Retinal pigment epithelial cell (primary cell): ENCODE measurements around the gene CDO1.

Experiments used
- DNase-seq: peaks from one replicate; pipeline ENCODE4 v3.0.0-alpha.2; 2010; ENCODE audit warnings: low read depth
- H3K4me3 ChIP-seq: 2 replicates; pipeline ENCODE4 v1.5.1; 2011; ENCODE audit warnings: mild to moderate bottlenecking, low read length, control low read depth, moderate library complexity
- TF ChIP-seq, protein P1 (sequence below): conservative IDR thresholded peaks from 2 replicates; pipeline ENCODE4 v1.5.1; 2011; ENCODE audit warnings: low read depth, low read length, control low read depth, inconsistent platforms

The CDO1 gene

DNA sequence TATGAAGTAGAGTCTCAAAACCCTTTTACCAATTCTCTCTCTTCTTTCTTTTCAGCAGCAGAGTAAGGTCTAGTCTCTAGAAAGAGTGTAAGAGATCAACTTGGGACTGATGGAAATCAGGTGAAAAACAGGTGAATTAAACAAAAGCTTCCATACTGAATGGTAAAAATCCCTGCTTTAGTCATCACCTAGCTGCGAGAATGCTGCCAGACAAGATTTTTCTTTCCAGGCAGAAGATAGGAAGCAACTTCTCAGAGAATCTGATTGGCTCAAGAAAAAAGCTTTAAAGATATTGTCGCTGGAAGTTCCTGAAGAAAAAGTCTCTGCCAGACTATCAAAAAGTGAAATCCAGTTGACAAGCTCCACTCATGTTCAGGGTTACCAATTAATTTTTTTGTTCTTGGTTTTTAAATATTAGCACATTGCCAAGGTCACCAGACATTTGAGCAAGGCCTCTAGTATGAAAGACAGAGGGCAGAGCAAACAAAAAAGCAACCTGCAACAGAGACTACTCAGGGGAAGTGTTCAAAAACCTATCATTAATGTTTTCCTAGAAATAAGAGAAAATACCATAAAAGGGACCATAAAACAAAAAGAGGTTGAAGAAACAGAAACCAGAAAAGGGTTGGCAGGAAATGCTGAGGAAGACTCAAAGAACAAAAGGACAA lies 9.3 kb downstream of the CDO1 start:
- DNase-seq: no peak
- TF ChIP-seq, protein P1, sequence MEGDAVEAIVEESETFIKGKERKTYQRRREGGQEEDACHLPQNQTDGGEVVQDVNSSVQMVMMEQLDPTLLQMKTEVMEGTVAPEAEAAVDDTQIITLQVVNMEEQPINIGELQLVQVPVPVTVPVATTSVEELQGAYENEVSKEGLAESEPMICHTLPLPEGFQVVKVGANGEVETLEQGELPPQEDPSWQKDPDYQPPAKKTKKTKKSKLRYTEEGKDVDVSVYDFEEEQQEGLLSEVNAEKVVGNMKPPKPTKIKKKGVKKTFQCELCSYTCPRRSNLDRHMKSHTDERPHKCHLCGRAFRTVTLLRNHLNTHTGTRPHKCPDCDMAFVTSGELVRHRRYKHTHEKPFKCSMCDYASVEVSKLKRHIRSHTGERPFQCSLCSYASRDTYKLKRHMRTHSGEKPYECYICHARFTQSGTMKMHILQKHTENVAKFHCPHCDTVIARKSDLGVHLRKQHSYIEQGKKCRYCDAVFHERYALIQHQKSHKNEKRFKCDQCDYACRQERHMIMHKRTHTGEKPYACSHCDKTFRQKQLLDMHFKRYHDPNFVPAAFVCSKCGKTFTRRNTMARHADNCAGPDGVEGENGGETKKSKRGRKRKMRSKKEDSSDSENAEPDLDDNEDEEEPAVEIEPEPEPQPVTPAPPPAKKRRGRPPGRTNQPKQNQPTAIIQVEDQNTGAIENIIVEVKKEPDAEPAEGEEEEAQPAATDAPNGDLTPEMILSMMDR: no peak
- no peak overlapping the region for H3K4me3 ChIP-seq

DNA sequence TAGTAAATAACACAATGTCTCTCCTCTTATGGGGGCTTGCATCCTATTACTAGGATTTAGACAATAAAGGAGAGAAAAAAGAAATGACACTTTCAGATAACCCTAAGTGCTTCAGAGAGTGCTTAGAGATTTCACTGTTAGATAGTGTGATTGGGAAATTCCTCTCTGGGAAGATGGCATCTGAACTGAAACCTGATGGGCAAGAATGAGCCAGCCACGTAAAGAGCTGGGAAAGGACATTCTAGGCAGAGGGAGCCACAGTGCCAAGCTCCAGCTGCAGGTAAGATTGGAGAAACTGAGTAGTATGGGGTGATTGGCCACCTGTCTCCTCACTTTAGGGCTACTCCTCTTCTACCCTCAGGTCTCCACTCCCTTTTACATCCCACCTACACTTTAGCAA lies 14.5 kb downstream of the CDO1 start:
- no peak overlapping the region for H3K4me3 ChIP-seq
- DNase-seq: no peak
- TF ChIP-seq, protein P1: no peak

DNA sequence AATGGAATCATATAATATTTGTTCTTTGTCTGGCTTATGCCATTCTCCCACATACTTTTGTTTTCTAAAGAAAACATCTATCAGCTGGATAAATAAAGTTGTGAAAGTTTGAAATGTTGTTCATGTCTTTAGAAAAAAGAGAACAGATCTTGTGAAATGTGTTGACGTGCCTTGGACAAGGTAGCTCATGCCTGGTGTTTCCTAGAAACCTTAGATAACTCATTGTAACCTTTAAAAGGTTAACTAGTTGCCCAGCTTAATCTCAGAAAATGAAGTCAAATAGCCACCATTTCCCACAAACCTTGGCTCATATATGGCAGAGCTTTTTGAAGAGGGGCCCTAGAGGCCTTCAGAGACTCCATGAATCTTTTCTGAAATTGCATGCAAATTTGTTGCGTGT lies 15.3 kb downstream of the CDO1 start:
- TF ChIP-seq, protein P1: no peak
- no peak for DNase-seq
- no peak overlapping the region for H3K4me3 ChIP-seq

DNA sequence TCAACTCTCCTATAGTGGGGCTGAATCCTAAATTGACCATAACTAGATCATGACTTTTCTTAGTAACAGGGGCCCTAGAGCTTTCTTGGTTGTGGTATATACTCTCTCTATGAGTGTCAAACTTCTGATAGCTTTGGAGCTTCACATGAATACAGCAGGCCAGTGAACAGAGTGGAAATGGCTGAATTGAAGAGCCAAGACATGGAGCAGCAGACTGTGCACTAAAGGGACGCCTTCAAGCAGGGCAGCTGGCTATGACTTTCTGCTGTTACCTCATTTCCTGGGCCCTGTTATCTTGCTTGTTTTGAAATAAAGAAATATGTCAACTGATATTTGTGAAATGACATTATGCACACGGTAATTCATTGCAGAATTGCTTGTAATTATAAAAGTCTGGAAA lies 16.4 kb downstream of the CDO1 start:
- no peak for DNase-seq
- TF ChIP-seq, protein P1: no peak
- no peak overlapping the region for H3K4me3 ChIP-seq

DNA sequence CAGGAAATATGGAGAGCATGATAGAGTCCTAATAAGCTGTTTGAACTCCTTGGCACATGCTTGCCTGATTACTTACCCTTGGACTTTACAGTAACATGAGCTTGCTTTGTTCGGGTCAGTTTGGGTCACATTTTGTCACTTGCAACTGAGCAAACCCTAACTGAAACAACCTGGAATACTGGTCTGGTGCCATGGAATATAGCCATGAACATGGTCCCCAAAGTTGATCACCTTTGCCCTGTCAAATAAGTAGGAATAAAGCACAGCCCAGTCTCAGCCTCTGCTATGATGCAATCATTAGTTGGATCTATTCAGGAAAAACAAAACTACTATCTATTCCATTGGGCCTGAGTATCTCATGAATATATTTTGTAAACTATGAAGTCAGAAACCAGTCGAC lies 18.2 kb downstream of the CDO1 start:
- H3K4me3 ChIP-seq: no peak overlapping the region
- DNase-seq: no peak
- TF ChIP-seq, protein P1: no peak

DNA sequence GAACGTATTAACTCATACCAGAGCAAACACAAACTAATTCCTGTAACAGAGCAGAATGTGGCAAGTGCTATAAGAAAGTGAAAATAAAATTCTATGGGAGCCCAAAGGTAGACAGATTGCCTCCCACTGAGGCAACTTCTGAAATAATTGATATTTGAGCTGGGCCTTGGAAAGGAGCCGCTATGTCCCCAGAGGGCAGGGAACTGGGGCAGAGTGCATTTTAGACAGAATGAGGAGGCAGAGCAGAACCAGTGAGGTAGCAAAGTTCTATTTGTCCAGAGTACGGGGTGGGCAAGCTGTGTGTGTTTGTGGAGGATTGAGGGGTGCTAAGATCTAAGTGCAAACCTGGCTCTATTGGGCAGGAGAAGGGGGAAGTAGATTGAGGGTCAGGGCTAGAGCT lies 19.8 kb downstream of the CDO1 start:
- TF ChIP-seq, protein P1: no peak
- no peak for DNase-seq
- H3K4me3 ChIP-seq: no peak overlapping the region

DNA sequence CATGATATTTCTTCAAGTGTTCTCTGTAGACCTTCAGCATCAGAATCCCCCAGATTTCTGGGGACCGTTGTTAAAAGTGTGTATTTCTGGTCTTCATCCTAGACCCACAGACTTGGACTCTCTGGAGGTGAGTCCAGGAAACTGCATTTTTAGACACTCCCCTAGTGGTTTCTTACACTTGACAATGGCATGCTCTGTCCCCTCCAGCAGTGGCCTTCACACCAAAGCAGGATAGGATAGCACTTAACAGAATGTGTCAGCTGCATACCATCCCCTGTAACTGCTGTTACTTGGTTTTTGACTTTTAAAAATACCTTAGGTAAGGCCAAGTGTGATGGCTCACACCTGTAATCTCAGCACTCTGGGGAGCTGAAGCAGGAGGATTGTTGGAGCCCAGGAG lies 20.8 kb downstream of the CDO1 start:
- no peak overlapping the region for H3K4me3 ChIP-seq
- TF ChIP-seq, protein P1: no peak
- DNase-seq: no peak
